GM08714 (cell line): ENCODE results near the gene GAS2.

Source experiments
- H3K4me3 ChIP-seq: fragments of 200-500 bp; sonication (Bioruptor generic); 2 replicates; pipeline ENCODE4 v1.5.1; 2014; ENCODE audit warnings: mild to moderate bottlenecking, low read length, inconsistent platforms
- ZNF274 ChIP-seq: IDR thresholded peaks from 2 replicates; pipeline ENCODE4 v1.6.1; 2012; ENCODE audit warnings: mild to moderate bottlenecking, low read depth, low read length

GAS2 gene

DNA sequence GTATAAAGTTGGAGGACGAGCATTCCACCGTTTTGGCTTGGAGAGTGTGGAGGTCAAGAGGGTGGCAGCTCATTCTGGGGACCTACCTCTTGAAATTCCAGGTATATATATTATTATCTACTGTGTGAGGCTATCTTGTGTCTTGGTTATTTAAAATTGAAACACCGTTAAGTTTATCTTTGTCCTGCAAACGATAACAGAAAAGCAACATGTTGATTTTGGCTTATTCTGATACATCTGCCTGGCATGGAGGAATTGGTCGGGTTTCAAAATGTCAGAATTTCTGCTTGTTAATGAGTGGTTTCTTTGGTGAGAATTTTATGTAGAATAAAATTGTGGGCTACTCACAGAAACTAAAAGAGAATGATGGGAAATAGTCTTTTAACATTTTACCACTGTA, 108.8 kb downstream of the GAS2 start:
- no peak overlapping the region; the same call in 1 of the 2 replicates for H3K4me3 ChIP-seq

DNA sequence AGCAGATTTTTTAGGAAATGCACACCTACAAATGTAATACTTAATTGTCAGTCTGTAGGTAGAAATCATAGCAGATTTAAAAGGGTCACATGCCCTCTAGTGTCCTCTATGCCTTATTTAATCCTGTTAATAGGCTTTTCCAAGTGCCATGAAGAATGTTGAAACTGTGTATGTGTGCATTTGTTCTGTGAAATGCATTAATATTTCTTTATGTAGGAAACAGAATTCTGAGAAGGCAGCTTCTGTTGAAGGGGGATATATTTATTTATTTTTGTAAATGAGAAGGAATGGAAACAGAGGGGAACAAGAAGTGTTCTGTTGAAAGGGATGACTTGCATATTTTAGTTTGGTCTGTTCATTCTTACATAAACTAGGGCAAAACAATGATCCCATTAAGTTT, 112.2 kb downstream of the GAS2 start:
- no peak for TF ChIP-seq ZNF274
- no peak overlapping the region for H3K4me3 ChIP-seq

More for the DNA sequence above, 108.8 kb downstream of the GAS2 start:
- TF ChIP-seq ZNF274 = no peak

DNA sequence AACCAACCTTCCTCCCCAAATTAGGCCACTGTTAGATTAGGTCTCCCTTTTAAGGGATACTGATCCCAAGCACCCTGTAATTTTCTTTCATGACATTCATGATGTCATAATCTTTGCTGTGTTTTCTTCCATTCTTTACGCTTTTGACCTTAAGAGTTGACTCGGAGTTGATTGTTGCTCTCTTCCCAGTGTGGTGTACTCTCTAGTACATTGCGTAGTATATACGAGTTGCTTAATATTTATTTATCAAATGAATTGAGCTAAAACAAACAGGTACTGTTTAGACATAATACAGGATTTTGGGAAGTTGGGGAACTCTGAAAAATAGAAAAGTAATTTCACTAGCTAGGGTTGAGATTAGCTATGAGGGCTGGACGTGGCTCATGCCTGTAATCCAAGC, 113.4 kb downstream of the GAS2 start:
- no peak for TF ChIP-seq ZNF274

DNA sequence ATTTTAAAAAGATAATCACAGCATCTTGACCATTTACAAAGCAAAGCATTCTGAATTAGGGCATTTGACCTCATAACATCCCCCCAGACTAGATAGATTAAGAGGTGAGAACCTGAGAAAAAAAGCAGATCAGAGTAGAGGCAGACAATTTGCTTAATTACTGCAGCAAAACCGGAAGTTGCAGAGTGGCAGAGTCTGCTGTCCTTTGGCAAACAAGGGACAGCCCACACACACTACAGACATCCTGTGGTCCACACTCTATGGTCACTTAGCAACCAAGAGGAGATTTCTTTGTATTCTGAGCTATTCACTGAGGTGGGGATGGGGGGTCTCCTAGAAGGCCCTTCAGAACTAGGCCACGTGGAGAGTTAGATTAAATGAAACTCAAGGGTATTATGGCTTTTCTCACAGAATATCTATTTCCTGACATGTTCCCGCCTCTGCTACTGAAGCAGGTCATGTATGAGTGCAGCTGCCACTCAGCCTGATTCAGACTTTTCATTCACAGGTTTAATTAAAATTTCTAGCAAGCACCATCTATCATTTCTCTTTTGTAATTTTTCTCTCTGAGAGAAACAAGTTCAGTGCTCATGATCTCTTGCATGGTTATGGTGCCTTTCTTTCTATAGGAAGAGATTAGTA, 114.7 kb downstream of the GAS2 start:
- H3K4me3 ChIP-seq = no peak overlapping the region
- TF ChIP-seq ZNF274 = no peak

More for the DNA sequence above, 113.4 kb downstream of the GAS2 start:
- H3K4me3 ChIP-seq = no peak overlapping the region

DNA sequence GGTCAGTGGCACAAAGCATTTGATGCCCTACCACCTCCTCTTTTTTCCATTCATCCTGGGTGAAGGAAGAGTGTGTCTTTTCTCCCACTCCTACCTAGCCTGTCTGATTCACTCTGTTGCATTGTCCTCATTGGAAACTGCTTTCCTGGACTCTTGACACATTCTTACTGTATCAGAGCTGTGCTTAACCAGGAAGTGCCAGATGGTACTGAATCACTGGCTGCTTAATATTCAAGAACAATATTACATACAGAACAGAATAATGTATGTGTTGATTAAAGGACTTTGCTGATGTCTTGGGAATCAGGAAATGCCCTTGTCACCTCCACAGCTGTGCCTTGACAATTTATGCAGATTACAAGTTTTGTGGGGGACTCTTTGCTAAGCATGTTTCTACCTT, 118.8 kb downstream of the GAS2 start:
- TF ChIP-seq ZNF274 = no peak
- no peak overlapping the region for H3K4me3 ChIP-seq

DNA sequence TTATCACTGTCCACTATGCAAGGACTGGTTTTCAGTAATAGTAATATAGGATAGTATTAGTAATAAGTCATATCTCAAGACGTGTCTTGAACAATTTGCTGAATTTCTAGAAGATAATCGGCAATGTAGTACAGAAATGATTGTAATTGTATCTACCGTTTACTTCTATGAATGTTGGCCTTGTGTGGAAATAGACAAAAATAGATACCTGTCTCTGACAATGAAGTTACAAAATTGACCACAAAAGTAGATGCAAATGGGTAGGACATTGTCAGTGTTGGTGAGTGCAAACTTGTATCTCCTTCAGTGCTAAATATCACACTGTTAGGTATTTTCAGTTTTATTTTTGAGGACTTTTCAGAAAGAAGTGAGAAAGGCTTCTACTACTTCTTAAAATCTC, 120.1 kb downstream of the GAS2 start:
- no peak overlapping the region for H3K4me3 ChIP-seq
- TF ChIP-seq ZNF274 = no peak

DNA sequence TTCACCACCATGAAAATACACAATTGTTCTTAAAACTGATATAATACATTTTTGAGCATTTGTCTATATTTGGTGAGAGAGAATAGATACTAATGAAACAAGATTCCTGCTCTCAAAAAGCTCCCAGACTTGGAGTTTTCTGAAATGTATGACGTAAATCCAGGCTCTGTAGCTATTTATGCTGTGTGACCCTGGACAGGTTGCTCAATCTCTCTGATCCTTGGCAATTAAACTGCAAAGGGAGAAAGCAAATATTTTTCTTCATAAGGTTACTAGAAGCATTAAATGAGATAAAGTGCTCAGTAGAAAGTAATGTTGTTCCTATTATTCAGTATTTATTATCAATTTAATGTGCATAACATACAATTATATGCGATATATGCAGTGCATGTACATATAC, 120.6 kb downstream of the GAS2 start:
- no peak overlapping the region for H3K4me3 ChIP-seq

DNA sequence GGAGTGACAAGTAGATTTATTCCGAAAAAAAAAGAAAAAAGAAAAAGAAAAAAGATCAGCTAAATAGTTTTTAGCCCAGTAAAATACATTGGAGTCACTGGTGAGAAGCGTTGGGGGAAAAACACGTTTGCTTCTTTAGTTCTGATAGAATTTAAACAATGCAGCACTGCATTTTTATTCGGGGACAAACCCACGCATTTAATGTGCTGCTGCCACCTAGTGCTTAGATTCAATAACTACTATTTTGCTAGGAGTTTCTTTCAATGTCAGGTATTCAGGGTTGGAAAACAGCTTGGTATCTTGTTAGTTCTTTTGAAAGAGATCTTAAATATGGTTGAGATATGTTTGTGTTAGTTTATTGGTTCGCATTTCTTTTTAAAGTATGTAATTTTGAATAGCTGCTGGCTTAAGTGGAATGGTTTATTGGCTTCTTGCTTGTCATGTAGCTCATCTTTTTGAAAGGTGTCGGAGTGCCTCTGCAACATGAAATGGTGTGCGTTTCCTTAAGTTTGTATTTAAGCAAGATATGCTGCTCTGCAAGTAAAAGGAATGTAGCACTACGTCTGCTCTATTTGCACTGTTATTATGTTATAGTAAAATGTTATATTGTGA, 121.2 kb downstream of the GAS2 start:
- no peak for TF ChIP-seq ZNF274
- H3K4me3 ChIP-seq = no peak overlapping the region

More for the DNA sequence above, 120.6 kb downstream of the GAS2 start:
- no peak for TF ChIP-seq ZNF274

DNA sequence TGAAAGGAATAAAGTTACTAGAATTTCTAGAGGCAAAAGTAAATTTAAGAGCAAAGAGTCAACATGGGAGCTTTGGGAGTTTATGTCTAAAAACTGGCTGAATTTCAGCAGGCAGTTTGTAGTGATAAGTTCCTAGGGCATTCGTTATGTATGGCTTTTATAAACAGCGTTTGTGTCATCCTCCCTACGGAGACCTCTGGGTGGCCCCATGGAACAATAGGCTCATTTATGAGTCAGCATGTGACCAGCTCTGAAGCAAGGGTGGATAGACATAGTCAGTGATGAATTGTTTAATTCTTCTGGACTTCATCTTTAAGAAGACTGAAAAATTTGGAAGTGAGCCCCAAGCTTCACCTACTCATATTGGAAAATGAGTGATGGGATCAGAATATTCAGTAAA, 126.1 kb downstream of the GAS2 start:
- H3K4me3 ChIP-seq = no peak overlapping the region
- no peak for TF ChIP-seq ZNF274

DNA sequence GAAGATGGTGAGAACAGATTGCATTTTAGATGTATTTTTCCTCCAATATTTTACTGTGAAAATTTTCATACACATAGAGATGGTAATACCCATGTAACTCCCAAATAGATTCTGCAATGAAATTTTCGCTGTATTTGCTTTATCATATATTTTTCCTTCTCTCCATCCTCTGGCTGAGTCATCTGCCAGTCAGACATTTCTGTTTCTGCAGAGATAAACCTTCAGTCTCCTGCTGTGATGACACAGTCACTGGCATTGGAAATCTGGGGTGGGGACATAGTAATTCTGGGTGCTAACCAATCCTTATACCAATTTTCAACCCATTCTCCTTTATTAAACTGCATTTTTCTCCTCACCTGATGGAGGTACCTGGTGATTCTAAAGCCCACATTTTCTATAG, 129.5 kb downstream of the GAS2 start:
- no peak overlapping the region for H3K4me3 ChIP-seq

DNA sequence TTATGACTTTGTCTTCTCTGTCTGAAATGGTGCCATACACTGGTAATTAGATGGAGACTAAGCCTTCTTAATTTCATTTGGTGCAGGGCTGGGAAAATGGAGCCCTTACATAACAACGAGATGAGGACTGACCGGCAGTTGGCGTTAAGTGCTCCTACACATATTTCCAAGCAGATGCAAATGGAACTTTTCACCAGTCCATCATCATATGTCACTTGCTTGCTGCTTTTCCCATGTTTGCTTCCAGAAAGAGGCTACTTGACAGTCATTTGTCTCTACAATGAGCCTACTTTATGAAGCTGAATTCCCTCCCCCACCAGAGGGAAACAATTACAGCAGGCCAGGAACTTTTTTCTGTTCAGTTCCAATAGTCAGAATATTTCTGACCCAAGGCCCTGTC, 130.6 kb downstream of the GAS2 start:
- TF ChIP-seq ZNF274 = no peak
- no peak overlapping the region for H3K4me3 ChIP-seq

More for the DNA sequence above, 129.5 kb downstream of the GAS2 start:
- no peak for TF ChIP-seq ZNF274

DNA sequence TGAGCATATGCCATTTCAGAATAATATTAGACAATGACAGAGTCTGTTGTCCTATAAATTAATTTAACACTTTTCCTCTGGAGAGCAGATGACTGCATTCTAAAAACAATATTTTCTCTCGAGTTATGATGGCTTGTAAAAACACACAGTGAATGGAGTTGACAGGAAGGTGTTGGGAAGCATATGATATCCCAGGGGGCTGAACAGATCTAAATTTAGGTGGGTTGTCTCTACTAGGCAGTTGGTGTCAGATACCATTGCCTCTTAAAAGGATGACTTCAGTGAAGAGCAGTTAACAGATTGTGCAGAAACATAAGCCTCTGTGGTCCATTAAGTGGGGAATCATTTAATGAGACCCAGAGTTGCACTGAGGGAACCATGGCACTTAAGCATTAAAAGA, 132.5 kb downstream of the GAS2 start:
- TF ChIP-seq ZNF274 = no peak
- H3K4me3 ChIP-seq = no peak overlapping the region

DNA sequence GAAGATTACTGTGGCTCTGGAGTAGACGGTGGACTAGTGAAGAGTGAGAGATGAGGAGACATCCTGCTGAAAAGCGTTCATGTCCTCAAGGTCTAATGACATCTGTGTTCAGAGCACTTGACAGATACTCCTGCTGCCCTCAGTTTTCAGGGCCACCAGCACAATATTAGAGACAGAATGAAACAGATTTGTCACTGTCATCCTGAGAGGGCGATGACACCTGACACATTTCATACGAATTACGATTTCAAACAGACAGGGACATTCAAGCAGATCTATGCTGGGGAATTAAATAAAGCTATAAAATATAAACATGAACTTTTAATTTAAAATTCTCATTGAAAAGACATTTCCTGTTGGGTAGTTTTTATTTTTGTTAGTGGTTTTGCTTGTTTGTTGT, 134.1 kb downstream of the GAS2 start:
- H3K4me3 ChIP-seq = no peak overlapping the region
- TF ChIP-seq ZNF274 = no peak

DNA sequence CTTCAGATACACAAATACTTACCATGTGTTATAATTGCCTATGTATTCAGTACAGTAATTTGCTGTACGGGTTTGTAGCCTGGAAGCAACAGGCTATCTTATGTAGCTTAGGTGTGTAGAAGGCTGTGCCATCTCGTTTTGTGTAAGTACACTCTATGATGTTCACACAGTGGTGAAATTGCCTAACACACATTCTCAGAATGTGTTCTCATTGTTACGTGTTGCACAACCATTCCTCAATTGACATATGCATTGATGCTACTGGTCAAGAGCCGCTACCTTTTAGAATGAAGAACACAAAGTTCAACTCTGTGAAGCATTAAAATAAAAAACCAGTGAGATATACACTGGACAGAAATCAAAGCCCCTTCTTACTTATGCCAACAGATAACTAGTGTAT, 136.4 kb downstream of the GAS2 start:
- no peak overlapping the region for H3K4me3 ChIP-seq
- TF ChIP-seq ZNF274 = no peak

DNA sequence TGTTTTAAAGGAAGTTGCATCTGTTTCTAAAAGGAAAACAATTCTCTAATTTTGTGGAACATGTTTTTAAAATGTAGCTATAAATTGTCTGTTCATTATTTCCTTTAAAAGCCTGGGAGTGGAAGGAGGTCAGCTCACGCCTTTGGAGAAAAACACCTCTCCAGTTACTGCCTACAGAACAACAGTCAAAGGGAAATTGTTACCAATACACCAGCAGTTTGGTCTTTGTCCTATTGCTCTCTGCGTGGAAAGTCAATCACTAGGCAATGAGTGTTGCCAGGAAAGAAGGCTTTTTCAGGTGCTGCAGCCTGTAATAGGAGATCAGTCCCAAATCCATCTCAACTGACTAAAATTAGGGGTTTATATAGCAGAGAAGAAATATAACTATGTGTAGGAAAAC, 141.0 kb downstream of the GAS2 start:
- TF ChIP-seq ZNF274 = no peak
- H3K4me3 ChIP-seq = no peak overlapping the region; the same call in 1 of the 2 replicates
